Hematopoietic multipotent progenitor cell treated with erythropoietin and hydrocortisone succinate and interleukin-3 and kit ligand, for 15 days (in vitro differentiated cells): ENCODE measurements around the gene B3GALT4.

Experiments used
- DNase-seq: peaks from one replicate; pipeline ENCODE4 v3.0.0-alpha.2; 2015; ENCODE audit warnings: low spot score

The B3GALT4 gene

DNA sequence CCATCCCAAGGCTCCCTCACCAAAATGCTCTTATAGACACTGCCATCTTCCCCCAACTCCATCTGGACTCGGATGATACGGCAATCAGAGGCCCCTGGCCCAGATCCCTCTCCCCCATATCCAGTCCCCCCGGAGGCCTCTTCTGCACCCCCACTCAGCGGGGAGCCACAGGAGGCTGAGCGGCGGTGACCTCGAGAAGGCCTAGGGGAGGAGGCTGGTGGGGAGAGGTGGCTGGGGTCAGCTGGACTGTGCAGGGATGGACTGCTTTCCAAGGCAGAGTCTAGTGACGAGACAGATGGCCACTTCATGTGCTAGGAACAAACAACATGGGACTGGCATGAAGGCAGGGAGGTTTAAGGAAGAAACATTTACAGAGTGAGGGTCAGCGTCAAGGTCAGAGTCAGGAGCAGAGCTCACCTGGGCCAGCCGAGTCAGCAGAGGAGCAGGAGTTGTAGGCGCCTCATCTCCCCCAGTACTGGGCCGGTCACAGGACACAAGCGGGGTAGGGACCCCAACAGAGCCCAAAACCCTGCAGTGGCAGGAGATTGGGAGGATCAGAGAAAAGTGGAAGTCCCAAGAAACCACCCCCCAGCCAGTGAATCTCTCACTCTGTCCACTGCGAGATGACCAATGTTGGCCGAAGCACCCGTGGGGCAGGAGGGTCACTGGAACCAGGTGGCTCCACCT, 16.2 kb downstream of the B3GALT4 start:
- no peak for DNase-seq

DNA sequence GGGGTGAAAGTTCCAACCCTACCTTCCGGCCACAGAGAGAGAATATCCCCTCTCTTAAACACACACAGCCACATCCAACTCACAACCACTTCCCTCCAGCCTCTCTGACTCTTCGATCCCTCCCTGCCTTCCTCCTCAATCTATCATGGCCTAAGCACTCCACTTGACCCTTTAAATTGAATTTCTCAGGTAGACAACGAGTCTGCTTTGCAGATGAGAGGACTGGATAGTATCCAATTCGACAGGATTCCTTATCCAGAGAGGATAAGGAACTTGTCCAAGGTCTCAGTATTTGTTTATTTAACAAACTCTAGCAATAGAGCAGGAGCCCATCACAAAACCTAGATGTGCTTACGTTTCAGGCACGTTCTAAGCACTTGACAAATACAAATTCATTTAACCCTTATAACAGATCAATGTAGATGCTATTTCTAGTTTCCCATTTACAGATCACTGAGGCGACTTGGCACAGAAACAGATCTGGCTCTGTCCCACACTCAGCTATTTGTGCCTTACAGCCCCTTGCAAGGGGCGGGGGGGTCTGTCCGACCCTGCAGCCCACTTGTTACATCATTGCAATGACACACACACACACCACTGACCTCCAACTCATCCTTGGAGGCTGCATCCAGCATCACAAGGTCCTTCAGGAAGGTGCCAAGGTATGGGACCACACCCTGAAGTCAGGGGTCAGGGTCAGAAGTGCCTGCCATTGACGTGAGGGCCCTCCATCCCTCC, 17.3 kb downstream of the B3GALT4 start:
- DNase-seq: no peak

DNA sequence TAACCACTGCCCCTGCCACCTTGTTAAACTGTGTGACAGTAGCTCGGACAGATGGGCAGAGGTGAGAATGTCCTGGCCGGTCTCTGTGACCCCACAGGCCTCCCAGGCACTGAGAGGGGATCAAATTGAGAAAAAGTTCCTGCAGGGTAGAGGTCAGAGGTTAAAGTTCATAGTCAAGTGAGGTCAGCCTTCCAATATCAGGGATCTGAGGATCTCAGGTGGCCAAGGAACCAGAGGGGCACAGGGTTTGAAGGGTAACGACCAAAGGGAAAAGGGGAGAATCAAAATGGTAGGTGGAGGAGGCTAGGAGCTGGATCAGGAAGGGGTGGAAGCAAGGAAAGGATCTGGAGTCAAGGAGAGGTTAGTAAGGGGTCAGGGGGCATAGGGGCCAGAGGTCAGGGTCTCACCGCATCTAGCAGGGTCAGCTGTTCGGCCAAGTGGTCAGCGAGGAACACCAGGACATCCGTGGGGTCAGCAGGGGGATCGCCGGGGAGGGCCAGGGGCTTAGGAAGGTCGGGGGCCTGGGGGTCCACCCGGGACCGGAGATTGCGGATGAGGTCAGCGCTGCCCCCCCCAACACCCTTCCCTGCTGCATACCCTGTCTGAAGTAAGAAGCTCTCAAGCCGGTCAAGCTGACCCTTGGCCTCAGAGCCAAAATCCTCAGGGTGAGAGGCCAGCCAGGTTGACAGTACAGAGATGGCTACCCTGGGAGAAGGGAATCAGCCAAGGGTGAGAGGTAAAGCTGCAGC, 18.9 kb downstream of the B3GALT4 start:
- no peak for DNase-seq

DNA sequence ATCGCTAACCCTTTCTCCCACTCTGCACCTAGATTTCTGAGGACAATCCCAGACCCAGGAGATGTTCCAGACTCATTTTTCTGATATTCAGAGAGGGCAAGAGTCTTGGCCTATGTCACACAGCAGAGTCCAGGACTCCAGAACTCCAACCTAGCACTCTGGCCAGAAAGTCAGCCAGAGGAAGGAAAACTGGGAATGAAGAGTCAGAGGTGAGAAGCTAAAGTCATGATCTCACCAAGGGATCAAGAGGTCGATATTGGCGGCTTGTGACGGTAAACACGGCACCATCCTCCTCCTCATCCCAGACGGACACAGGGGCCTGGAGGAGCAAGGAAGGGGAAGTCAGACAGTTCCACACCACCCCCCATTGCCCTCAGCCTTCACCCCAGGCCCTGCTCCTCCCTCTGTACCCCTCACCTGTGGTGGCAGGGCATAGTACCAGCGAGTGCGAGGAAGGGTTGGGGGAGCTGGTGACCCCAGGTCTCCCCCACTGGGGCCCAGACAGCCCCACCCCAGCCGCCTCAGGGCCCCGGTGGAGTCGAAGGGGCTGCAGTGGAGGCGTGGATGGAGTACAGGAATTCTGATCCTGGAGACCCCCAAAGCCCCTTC, 20.0 kb downstream of the B3GALT4 start:
- DNase-seq: no peak

DNA sequence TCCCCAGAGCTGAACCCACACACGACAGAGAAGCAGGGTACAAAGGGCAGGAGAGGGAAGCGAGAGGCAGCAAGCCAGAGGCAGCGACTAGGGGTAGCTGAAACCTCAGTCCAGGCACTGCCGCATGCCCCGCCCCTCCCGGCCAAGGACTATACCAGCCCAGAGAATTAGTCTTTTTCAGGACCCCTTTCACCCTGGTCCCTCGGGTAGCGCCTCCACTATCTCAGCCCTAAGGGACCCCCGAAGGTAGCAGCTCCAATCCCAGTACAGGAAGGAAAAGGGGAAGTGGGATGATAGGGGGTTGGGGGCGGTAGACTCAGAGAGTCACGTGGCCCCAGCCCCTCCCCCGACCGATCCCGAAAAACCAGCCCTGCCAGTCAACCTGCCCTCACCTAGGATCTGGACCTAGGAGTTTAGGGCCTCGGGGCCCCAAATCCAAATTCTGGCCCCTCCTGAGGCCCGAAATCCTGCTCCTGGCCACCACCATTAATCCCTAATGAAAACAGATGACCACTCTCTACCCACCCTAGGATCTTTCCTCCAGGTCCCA, 20.6 kb downstream of the B3GALT4 start:
- no peak for DNase-seq

DNA sequence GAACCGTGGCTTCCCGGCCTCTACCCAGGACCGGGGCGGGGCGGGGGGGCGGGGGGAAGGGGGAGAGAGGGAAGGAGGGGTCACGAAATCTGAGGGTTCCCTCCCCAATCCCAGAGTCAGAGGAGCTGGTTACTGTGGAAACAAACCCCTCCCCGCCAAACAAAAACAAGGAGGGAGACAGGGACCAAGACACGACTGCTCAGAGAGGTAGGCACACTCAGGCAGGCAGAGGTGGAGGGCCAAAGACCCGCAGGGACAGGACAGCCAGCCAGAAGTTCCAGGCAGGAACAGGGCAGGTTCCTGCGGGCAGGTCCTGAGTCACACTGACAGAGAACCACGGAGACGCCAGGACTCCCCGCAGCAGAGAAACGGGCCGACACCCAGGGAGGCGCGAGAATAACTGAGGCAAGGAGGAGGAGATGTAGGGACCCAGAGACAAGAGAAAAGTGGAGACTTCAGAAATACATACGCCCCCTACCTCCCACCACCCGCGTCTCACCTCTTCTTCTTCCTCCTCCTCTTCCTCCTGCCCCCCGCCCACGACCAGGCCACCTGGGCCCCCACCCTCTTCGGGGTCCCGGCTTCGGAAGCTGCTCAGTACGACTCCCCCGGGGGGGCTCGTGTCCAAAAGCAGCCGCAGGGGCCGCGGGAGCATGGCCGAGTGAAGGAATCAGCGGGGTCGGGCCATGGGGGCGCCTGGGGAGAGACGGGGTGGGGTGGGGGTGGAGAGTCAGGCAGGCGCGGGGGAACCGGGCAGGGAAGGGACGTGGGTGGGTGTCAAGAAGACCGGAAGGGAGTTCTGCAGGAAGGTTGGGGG, 21.2 kb downstream of the B3GALT4 start:
- peak; percentile 49 for DNase-seq

DNA sequence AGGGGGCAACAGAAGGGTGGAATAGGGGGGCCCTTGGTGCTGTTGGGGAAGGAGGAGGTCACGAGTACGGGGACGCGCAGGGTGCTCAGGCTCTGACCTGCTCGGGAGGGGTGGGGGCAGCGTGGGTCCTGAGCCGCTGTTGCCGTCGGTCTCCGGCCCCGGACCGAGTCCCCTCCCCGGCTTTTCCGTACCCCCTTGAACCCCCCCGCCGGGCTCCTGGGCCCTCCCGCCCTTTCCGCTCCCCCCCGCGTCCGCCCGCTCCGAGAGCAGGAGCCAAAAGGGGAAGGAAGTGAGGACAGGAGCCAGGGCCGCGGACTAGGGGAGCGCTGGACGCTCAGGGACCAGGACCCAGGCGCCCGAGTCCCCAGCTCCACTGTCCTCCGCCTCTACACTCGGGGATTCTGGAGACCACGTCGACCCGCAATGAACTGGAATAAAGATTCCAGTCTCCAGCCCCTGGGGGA, 21.9 kb downstream of the B3GALT4 start, which contains the start of gene RGL2:
RGL2 (minus strand) TSS at position 170 of the 464 bp plus-strand sequence. CDS start 332 bp downstream, outside the sequence.
- DNase-seq: peak; percentile 38

DNA sequence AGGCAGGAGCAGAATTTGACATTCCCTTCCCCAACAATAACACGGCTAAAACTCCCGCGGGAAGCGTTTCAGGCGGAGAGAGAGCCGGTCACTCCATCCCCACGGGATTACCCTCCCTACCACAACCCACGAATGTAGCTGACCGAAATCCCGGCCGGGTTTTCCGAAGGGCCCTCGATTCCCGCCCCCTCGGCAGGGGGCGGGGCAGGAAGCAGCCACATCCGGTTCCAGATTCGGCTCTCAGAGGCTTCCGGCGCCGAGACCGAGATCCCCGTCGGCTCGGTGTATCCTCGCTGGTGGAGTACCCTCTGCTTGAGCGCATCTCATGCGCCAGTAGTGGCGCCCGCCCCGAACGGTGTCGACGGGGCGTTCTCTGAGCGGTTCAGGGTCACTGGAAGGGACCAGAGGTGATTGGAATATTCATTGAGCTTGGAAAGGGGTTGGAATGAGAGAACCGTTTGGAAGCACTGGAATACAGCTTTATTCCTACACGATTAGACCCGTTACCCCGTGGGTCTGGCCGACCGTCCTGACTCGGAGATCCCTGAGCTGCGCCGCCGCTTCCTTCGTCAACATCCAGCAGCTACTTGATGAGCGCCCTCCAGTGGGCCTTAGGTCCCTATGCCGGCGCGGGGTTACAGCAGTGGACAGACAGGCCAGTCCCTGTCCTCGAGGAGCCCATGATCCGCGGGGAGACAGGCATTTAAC, 22.5 kb downstream of the B3GALT4 start:
- DNase-seq: peak; percentile 90

DNA sequence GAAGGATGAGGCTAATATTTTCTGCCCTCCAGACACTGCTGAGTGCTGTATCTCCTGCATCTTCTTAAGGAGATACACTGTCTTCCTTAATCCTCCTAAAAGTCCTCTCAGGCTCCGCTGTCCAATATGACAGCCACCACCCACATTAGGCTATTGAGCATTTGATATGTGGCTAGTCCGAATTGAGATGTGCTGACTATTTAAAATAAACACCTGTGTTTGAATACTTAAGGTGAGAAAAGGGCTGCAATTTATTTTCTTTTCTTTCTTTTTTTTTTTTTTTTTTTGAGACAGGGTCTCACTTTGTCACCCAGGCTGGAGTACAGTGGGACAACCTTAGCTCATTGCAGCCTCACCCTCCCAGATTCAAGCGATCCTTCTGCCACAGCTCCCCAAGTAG, 25.0 kb downstream of the B3GALT4 start:
- no peak for DNase-seq

DNA sequence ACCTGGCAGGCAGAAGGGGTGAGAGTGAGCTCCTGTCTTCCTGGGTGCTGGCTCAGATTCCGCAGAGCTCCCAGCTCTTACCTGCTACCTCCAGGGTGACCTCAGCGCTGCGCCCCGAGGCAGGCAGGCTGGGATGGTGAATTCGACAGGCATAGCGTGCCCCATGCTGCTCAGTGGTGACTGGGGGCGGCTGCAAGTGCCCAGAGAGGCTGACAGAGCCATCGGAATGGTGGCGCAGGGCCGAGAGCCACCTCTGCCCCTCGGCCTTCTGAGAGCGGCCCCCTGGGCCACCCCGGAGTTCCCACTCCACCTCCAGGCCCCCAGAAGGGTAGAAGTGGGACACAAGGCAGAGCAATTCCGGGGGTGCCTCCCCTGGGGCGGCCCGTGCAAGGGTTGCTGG, 27.3 kb downstream of the B3GALT4 start:
- DNase-seq: no peak

DNA sequence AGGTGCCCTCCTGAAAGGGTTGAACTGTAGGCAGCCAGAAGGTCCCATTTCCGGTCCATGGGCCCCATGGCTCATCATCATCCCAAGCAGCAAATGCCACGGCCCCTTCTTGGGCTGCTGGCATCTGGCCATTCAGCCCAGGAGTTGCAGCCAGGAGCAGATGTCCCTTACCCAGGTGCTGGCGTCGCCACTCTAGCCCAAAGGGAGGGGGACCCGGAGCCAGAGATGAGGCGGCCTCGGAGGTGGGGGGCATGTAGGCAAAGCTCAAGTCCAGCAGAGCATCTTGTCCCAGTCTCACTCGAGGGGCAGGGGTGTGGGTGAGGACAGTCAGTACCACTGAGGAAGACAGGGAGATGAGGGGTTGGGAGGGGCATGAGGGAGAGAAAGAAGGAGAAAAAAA, 28.1 kb downstream of the B3GALT4 start:
- no peak for DNase-seq

DNA sequence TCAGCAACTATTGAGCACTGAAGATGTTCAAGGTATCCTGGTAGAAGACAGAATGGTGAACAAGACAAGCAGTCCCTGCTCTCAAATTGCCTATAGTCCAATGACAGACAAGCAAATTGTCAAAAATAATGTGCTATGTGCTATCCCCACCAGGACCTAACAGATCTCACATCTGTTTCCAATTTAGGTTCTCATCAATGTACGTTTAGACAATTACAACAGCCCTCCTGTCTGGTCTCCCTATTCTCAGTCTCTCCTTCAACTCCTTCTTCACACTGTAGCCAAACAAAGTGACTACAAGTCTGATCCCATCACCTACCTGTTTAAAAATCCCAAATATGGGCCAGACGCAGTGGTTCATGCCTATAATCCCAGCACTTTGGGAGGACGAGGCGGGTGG, 29.4 kb downstream of the B3GALT4 start:
- no peak for DNase-seq

DNA sequence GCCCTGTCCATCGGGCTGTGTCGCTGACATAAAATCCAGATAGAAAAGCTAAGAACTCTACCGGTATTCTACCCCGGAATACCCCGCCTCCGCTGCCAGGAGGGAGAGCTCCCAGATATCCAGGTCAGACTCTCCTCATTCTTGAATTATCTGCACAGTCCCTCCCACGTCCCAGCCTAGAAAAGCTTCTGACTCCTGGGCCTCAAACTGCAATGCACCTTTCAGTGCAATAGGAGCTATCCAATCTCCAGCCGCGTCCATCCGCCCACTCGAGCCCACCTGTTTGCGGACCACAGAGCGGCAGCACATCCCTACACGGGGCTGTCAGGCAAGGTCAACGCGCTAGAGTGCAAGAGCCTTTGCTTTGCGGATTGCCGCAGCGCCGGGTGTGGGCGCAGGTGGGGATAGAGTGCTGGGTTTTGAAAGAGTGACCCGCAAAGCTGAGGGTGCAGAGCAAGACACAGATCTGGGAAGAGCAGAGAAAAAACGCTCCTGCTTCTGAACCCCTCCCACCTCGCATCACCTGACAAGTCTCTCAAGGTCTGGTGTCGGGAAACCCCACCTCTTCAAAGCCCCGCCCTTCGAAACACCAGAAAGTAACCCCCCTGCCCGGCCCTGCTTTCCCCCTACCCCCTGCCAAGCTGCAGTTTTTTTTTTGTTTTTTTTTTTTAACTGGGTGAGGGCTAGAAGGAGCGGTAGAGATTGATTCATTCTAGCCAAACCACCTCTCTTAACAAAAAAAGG, 35.6 kb downstream of the B3GALT4 start:
- DNase-seq: peak; percentile 70

DNA sequence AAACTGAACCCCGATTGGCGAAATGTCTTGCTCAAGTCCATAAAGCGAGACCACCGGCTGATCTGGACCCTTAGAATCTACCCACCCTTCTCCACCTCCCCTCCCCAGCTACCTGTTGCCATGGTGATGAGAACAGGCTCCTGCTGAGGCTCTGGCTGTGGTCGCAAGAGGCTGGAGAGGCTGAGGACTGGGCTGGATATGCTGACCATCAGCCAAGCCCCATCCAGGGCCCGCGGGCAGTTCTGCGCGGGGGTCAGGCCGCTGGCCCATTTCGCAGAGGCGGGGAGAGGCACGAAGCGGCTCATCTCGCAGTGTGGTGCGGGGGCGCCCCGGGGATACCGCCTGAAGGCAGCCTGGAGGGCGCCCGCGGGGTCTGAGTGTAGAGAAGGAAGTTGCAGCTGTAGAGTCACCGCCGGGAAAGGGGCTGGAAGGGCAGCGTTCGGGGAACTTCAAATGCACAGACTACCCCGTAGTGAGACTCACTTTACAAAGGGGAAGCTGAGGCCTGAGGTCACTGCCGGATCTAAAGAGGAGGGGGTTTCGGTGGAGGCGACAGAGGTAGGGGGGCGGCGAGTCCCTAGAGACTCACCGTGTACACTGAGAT, 36.3 kb downstream of the B3GALT4 start:
- DNase-seq: peak; percentile 23

DNA sequence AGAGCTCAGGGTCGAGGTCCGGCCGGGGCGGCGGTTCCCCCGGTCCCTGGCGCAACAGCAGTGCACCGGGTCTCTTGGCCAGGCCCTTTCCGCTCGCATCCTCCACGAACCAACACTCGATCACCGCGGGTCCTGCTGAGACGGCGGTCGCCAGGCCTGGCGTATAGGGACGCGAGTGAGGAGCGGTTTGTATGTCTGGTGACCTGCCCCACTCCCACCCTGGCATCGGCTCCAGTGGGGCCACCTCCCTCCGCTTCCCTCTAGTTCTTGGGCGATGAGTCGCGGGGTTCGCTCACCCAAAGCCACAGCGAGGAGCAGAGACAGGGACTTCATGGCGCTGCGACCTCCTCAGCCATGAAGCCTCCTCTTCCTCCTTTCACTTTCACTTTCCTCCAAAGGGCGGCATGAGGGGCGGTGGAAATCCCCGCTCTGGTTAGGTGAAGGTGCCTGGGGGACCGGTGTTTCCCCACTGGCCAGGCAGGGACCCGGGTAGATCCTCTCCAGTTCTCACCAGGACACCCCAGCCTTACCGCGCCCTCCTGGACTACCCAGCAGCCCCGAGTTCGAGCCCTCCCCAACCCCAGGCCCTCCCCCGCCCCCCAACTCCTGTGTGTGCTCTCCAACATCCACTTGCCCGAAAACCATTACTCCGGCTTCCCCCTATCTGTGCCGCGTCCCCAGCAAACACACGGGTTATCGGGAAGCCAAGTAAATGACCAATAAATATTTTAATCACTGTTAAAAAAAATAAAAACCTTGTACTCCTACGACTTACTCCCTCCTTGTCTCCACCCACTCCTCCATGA, 37.0 kb downstream of the B3GALT4 start, which contains the start of gene TAPBP:
TAPBP (minus strand) TSS at position 370 of the 806 bp plus-strand sequence; CDS start at position 333, 37 bp downstream.
- DNase-seq: peak; percentile 77

DNA sequence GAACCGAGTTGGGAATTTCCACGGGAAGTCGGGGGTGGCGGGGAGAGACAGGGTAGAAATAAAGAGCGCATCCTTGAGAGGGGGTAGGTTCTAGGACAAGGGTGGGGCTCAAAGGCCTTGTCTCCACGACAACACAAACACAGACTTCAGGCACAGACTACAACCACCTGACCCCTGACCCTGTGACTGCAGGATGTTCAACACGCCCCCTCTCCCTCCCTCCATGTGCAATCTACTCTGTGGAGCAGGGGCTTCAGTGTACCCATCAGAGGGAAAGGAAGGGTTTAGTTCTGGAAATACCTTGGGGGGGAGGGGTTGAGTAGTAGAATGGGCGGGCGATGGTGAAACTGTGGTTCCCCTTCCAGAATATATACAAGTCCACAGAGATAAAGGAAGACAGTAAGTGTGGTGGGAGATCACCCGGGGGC, 37.6 kb downstream of the B3GALT4 start:
- peak; percentile 58 for DNase-seq

DNA sequence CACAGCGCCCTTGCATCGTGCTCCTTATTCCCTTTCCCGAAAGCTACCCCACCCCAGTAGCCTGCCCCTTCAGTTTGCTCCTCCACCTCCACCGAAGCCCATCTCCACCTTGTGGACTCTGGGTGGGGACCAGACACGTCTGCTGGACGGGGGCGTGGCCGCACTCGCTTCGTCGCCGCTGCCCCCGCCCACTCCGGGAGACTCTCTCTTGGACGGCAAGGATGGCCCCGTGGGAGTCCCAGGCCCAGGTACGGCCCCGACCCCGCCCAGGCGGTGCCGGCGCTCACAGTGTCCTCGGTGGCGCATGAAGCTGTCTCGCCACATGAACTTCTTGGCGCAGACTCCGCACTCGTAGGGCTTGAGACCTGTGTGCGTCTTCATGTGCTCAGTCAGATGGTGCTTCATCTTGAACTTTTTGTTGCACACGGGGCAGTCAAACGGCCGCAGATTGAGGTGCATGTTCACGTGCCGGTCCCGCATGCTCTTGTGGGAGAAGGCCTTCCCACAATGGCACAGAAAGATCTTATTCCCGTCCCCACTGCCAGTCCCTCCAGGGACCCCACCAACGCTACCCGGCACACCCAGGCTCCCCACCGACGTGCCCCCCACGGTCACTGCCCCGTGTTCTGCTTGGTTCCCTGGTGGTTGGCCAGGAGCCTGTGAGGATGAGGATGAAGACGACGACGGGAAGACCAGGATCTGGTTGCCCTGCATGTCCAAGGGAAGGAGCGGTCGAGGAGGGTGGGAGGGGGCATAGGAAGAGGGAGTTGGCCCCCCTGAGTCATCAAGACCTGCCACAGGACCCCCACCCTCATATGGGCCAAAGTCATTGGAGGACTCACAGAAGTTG, 38.2 kb downstream of the B3GALT4 start:
- peak; percentile 59 for DNase-seq
